H1 (cell line): ENCODE data around the gene FGGY. TPM values are rescaled to one million over a fixed set of nuclear protein-coding genes. Genes with fewer than 3 reads are reported as not detected.

Source experiments
- SIRT6 ChIP-seq: IDR thresholded peaks from one replicate; pipeline ENCODE4 v1.7.1; 2012; ENCODE audit warnings: low read length, inconsistent platforms
- TBP ChIP-seq: IDR thresholded peaks from 2 replicates; pipeline ENCODE4 v1.6.1; 2011; ENCODE audit warnings: low read depth, low read length, improper control_type of control experiment
- TEAD4 ChIP-seq: IDR thresholded peaks from 2 replicates; pipeline ENCODE4 v1.6.1; 2012; ENCODE audit warnings: low read depth, low read length, inconsistent platforms, mixed read lengths
- polyA plus RNA-seq, 7 experiments: library from polyadenylated mRNA; depleted of rRNA in 3 of 7; stranded (reverse) in 5 of 7; unstranded in 2 of 7; fragments of >200 nt in 5 of 7; fragments of 200-250 nt in 2 of 7; gene quantifications; 1 replicate in 5 of 7; 2 replicates in 1 of 7; 4 replicates in 1 of 7; pipeline versions ENCODE4 v1.2.1 to v1.2.3, GENCODE V29; 2011 to 2013; ENCODE audit warnings: missing spikeins in 2 of 7, mixed read lengths in 2 of 7
- total RNA-seq: library from RNA; stranded (reverse); fragmentation: NEBNext Ultra II Directional; extraction: Animal tissue kit (Norgen Biotek cat#: 25700); gene quantifications from 2 replicates; pipeline ENCODE4 v1.2.1, GENCODE V29; 2021
- TF ChIP-seq, protein P1 (sequence below): IDR thresholded peaks from 2 replicates; pipeline ENCODE4 v1.6.1; 2011; ENCODE audit warnings: low read length, improper control_type of control experiment
- TF ChIP-seq, protein P2 (sequence below), 3 experiments: IDR thresholded peaks; 1 replicate in 2 of 3; 2 replicates in 1 of 3; pipeline versions ENCODE4 v1.5.1 to v1.6.1; 2011; ENCODE audit warnings: low read length in 3 of 3, mild to moderate bottlenecking in 3 of 3, inconsistent platforms in 2 of 3, low read depth in 1 of 3, moderate library complexity in 1 of 3; ENCODE audit not compliant: insufficient read depth in 1 of 3; ENCODE audit errors: control extremely low read depth in 1 of 3

The FGGY gene
- total and polyA plus RNA-seq, 2 of the 8 experiments (the other 6 are each of a cell fraction or from before 2014, with no cell fraction given), result 10.3 to 12.5 TPM

DNA sequence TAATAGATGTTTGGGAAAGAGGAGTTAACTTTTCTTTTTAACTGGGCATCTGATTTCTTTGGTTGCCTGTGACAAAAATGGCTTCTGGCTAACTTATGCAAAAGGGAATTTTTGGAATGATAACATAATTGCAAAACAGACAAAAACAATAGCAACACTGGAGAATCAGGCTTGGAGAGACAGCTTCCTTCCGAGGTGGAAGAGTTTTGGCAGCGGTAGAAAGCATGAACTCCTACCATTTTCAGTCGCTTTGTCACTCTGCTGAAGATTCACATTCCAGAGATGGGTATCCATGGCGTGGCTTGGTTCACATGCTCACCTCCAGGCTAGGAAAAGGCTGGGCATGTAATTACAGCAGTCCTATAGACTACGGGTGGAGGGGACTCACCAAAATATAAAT is 17.2 kb upstream of the FGGY start (continued):
- TF ChIP-seq, protein P1, sequence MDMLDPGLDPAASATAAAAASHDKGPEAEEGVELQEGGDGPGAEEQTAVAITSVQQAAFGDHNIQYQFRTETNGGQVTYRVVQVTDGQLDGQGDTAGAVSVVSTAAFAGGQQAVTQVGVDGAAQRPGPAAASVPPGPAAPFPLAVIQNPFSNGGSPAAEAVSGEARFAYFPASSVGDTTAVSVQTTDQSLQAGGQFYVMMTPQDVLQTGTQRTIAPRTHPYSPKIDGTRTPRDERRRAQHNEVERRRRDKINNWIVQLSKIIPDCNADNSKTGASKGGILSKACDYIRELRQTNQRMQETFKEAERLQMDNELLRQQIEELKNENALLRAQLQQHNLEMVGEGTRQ, result no peak
- TF ChIP-seq, protein P2, sequence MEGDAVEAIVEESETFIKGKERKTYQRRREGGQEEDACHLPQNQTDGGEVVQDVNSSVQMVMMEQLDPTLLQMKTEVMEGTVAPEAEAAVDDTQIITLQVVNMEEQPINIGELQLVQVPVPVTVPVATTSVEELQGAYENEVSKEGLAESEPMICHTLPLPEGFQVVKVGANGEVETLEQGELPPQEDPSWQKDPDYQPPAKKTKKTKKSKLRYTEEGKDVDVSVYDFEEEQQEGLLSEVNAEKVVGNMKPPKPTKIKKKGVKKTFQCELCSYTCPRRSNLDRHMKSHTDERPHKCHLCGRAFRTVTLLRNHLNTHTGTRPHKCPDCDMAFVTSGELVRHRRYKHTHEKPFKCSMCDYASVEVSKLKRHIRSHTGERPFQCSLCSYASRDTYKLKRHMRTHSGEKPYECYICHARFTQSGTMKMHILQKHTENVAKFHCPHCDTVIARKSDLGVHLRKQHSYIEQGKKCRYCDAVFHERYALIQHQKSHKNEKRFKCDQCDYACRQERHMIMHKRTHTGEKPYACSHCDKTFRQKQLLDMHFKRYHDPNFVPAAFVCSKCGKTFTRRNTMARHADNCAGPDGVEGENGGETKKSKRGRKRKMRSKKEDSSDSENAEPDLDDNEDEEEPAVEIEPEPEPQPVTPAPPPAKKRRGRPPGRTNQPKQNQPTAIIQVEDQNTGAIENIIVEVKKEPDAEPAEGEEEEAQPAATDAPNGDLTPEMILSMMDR (IDR thresholded peaks at IDR 0.05; ENCODE audit: control extremely low read depth in 1 of 3, insufficient read depth in 1 of 3, low read depth in 1 of 3, low read length in 3 of 3), result no peak
- no peak for TF ChIP-seq TBP
- no peak for TF ChIP-seq TEAD4
- no peak for TF ChIP-seq SIRT6
